ENCODE measurements around the gene OR8K3. TPM values are rescaled to one million over a fixed set of nuclear protein-coding genes. Genes with fewer than 3 reads are reported as not detected.

OR8K3 gene
- total and polyA plus RNA-seq, 2 donors (not counting 3 experiments of a cell fraction or from before 2014, with no cell fraction given), result not detected

- intact Hi-C loops (cut with micrococcal nuclease), result no loop called here
- TF ChIP-seq CTCF (IDR thresholded peaks at IDR 0.05; ENCODE audit: extremely low read depth in 1 of 2, insufficient read depth in 1 of 2, low read depth in 1 of 2, low read length in 2 of 2) (no peak), EZH2 (IDR thresholded peaks at IDR 0.05; ENCODE audit: borderline replicate concordance, low read depth, low read length, severe bottlenecking) (no peak), GATA2 (IDR thresholded peaks at IDR 0.05; ENCODE audit: insufficient read depth, insufficient read length, low read depth, low read length) (no peak)
- Histone ChIP-seq H3K4me1 (ENCODE audit: control insufficient read depth, extremely low read depth, insufficient read depth, low read length) (no peaks in the 10 kb centered on the region), H3K79me2 (ENCODE audit: control insufficient read depth, insufficient read depth, low read length) (no peaks in the 10 kb centered on the region), H3K27ac (ENCODE audit: insufficient read depth, low read depth, low read length) (no peak within 1 kb of the TSS), H3K27me3 (ENCODE audit: control insufficient read depth in 2 of 2, insufficient read depth in 2 of 2, low read length in 2 of 2) (no peaks in the 10 kb centered on the region), H3K9me3 (replicated peaks; ENCODE audit: control insufficient read depth, insufficient read depth, low read length) (no peaks in the 10 kb centered on the region), H3K9me1 (replicated peaks; ENCODE audit: control insufficient read depth, extremely low read depth, insufficient read depth, low read length) (no peaks in the 10 kb centered on the region), H3K4me2 (ENCODE audit: insufficient read depth, low read length) (no peak within 1 kb of the TSS), H3K4me3 (replicated peaks in 1 of 3; ENCODE audit: insufficient read depth in 1 of 3, low read depth in 1 of 3, low read length in 3 of 3) (no peak within 1 kb of the TSS), H2AFZ (ENCODE audit: low read depth, low read length) (no peak within 1 kb of the TSS), H3K9ac (replicated peaks; ENCODE audit: extremely low read depth, insufficient read depth, low read length) (no peak within 1 kb of the TSS), H3K36me3 (ENCODE audit: control insufficient read depth in 2 of 2, extremely low read depth in 1 of 2, insufficient read depth in 2 of 2, low read length in 2 of 2) (no peaks in the 10 kb centered on the region), H4K20me1 (replicated peaks; ENCODE audit: control insufficient read depth, extremely low read depth, insufficient read depth, low read length) (no peaks in the 10 kb centered on the region)
- no peak for FAIRE-seq
- DNase-seq (ENCODE audit: low read depth, low spot score), result no peak
- BruUV-seq (replicated peaks), result no TSS peak
- CTCF ChIA-PET, result no interaction called here
- POLR2A ChIA-PET, result no interaction called here
- dilution Hi-C loops (cut with MboI; ENCODE audit: extremely low pct_ligation_motif_present, low sequenced_read_pairs), result no loop called here
Measured at GRCh38 chr11:56273854-56274253, 41.1 kb upstream of the OR8K3 start, which contains the start of gene OR5T1. Gene OR5T1, plus strand, starts transcription at chr11:56274154. Its CDS starts 1,485 bp downstream, at chr11:56275639.

- Histone ChIP-seq H2AFZ (ENCODE audit: low read depth, low read length) (no peak within 1 kb of the TSS), H3K79me2 (ENCODE audit: control insufficient read depth, insufficient read depth, low read length) (no peaks in the 10 kb centered on the region), H3K36me3 (ENCODE audit: control insufficient read depth in 2 of 2, extremely low read depth in 1 of 2, insufficient read depth in 2 of 2, low read length in 2 of 2) (no peaks in the 10 kb centered on the region), H3K4me2 (ENCODE audit: insufficient read depth, low read length) (no peak within 1 kb of the TSS), H4K20me1 (replicated peaks; ENCODE audit: control insufficient read depth, extremely low read depth, insufficient read depth, low read length) (no peaks in the 10 kb centered on the region), H3K4me1 (ENCODE audit: control insufficient read depth, extremely low read depth, insufficient read depth, low read length) (no peaks in the 10 kb centered on the region), H3K27me3 (ENCODE audit: control insufficient read depth in 2 of 2, insufficient read depth in 2 of 2, low read length in 2 of 2) (no peaks in the 10 kb centered on the region), H3K9me1 (replicated peaks; ENCODE audit: control insufficient read depth, extremely low read depth, insufficient read depth, low read length) (no peaks in the 10 kb centered on the region), H3K27ac (ENCODE audit: insufficient read depth, low read depth, low read length) (no peak within 1 kb of the TSS), H3K9me3 (replicated peaks; ENCODE audit: control insufficient read depth, insufficient read depth, low read length) (peaks cover 4% of the 10 kb centered on the region), H3K4me3 (replicated peaks in 1 of 3; ENCODE audit: insufficient read depth in 1 of 3, low read depth in 1 of 3, low read length in 3 of 3) (no peak within 1 kb of the TSS), H3K9ac (replicated peaks; ENCODE audit: extremely low read depth, insufficient read depth, low read length) (no peak within 1 kb of the TSS)
- ChIA-PET CTCF (no interaction called here), POLR2A (no interaction called here)
- no peak for DNase-seq (ENCODE audit: low read depth, low spot score)
- dilution Hi-C loops (cut with MboI; ENCODE audit: extremely low pct_ligation_motif_present, low sequenced_read_pairs), result no loop called here
- intact Hi-C loops (cut with micrococcal nuclease), result no loop called here
- no peak for FAIRE-seq
- TF ChIP-seq FOS (IDR thresholded peaks at IDR 0.05; ENCODE audit: borderline replicate concordance, insufficient read depth, low read length), result no peak
- no peak for TF ChIP-seq CTCF (IDR thresholded peaks at IDR 0.05; ENCODE audit: extremely low read depth in 1 of 2, insufficient read depth in 1 of 2, low read depth in 1 of 2, low read length in 2 of 2)
- no peak for TF ChIP-seq EZH2 (IDR thresholded peaks at IDR 0.05; ENCODE audit: borderline replicate concordance, low read depth, low read length, severe bottlenecking)
- TF ChIP-seq GATA2 (IDR thresholded peaks at IDR 0.05; ENCODE audit: insufficient read depth, insufficient read length, low read depth, low read length), result no peak
- TF ChIP-seq MAX (IDR thresholded peaks at IDR 0.05; ENCODE audit: insufficient read depth, insufficient read length), result no peak
- TF ChIP-seq POLR2AphosphoS5 (IDR thresholded peaks at IDR 0.05; ENCODE audit: insufficient read depth, low read depth, low read length), result no peak
- no peak for TF ChIP-seq JUN (IDR thresholded peaks at IDR 0.05; ENCODE audit: borderline replicate concordance, insufficient read depth, insufficient read length, low read depth)
- TF ChIP-seq MYC (IDR thresholded peaks at IDR 0.05; ENCODE audit: low read depth, low read length), result no peak
- no peak for TF ChIP-seq POLR2A (IDR thresholded peaks at IDR 0.05; ENCODE audit: low read depth, low read length)
- BruUV-seq (replicated peaks), result no TSS peak
Measured at GRCh38 chr11:56292154-56292553, 22.8 kb upstream of the OR8K3 start, which contains the start of gene OR8H1. Gene OR8H1, minus strand, starts transcription at chr11:56292254. Its CDS starts 1,192 bp downstream, at chr11:56291062.
